Sigmoid colon (tissue), 4 donors: Measurements from ENCODE around the gene CLIC6.

ENCODE experiments used
- CTCF ChIP-seq, 4 experiments: fragments of 450-650 bp in 3 of 4; fragments of 200-600 bp in 1 of 4; IDR thresholded peaks; one replicate each; pipeline ENCODE4 v1.5.1; 2016 to 2019; ENCODE audit warnings: antibody characterized with exemption in 4 of 4, mild to moderate bottlenecking in 3 of 4, moderate library complexity in 2 of 4
- EP300 ChIP-seq, 4 donors: sonication (generic); formaldehyde crosslinking; IDR thresholded peaks; one replicate each; pipeline ENCODE4 v1.6.1; 2017; ENCODE audit warnings: antibody characterized with exemption in 4 of 4
- POLR2A ChIP-seq, 2 donors: fragments of 450-650 bp; IDR thresholded peaks; one replicate each; pipeline ENCODE4 v1.6.1; 2016; ENCODE audit warnings: antibody characterized with exemption in 2 of 2, mild to moderate bottlenecking in 2 of 2, moderate library complexity in 2 of 2
- POLR2AphosphoS5 ChIP-seq, 4 donors: sonication (generic); formaldehyde crosslinking; IDR thresholded peaks; one replicate each; pipeline ENCODE4 v1.6.1; 2017; ENCODE audit warnings: antibody characterized with exemption in 4 of 4

DNA sequence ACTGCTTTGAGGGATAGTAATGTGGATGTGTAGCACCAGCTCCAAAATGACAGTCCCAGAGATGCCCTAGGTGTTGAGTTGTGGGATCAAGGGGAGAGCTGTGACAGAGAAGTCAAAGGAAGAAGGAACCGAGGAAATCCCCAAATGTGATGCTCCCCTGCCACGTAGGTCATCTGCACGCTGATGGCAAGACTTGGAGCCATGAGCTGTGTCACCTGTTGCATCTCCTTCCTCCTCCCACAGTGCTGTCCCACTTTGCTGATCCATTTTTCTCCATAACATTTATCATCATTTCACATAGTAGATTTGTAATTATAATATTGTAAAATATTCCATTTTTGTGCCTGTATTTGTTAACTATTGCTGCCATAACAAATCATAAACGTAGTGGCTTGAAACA, 36.3 kb upstream of the CLIC6 start:
- TF ChIP-seq EP300 (IDR thresholded peaks at IDR 0.05) (no peak), CTCF (IDR thresholded peaks at IDR 0.05) (no peak), POLR2A (IDR thresholded peaks at IDR 0.05) (no peak), POLR2AphosphoS5 (IDR thresholded peaks at IDR 0.05) (no peak)
